ENCODE results near the gene DAP.
"Not testable (repeated sequence)": the region's sequence is repeated elsewhere in the genome, so short reads cannot be mapped to it uniquely, and the experiment has no call there.

The DAP gene

DNA sequence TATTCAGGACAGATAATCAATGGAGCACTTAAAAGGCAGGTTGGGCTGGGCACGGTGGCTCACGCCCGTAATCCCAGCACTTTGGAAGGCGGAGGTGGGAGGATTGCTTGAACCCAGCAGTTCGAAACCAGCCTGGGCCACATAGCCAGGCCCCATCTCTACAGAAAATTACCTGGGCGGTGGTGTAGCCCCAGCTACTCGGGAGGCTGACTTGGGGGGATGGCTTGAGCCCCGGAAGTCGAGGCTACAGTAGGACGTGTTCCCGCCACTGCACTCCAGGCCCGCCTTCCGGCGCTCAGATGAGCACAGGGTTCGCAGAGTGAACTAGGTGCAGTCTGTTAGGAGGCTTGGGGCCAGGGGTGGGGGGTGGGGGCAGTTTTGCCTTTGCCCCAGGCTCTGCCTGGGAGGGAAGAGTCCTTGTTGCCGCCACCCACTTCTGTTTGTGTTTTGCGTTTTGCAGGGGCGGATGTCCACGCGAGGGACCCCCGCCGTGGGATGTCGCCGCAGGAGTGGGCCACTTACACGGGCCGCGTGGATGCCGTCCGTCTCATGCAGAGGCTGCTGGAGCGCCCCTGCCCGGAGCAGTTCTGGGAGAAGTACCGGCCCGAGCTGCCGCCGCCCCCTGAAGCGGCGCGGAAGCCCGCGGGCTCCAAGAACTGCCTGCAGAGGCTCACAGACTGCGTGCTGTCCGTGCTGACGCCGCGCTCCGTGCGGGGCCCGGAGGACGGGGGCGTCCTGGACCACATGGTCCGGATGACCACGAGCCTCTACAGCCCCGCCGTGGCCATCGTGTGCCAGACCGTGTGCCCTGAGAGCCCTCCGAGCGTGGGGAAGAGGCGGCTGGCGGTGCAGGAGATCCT, 112.0 kb downstream of the DAP start:
- DNase-seq, result no peak

DNA sequence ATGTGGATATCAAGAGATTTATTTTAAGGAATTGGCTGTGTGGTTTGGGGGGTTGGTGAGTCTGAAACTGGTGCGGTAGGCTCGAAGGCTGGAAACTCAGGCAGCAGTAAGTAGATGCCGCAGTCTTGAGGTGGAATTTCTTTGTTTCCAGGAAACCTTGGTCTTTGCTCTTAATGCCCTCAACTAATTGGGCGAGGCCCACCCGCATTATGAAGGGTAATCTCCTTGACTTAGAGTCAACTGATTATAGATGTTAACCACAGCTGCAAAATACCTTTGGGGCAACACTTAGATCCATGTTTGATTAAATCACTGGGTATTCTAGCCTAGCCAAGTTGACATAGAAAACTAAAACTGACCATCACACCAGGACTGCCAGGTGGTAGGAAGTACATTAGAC, 113.4 kb downstream of the DAP start:
- DNase-seq, result no peak

DNA sequence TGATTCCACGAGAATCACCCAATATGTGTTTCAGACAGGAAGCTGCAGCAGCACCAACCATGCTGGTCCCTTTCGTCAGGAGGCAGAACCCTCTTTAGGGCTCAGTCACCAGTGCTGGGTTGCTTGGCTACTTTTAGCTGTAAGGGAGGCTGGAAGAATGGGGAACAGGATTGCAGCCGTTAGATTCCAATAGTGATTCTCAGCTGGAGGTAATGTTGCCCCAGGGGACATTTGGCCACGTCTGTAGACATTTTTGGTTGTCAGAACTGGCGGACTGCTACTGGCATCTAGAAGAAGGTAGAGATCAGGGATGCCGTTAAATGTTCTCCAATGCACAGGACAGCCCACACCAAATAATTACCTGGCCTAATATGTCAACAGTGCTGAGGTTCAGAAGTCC, 115.4 kb downstream of the DAP start:
- DNase-seq, result no peak

DNA sequence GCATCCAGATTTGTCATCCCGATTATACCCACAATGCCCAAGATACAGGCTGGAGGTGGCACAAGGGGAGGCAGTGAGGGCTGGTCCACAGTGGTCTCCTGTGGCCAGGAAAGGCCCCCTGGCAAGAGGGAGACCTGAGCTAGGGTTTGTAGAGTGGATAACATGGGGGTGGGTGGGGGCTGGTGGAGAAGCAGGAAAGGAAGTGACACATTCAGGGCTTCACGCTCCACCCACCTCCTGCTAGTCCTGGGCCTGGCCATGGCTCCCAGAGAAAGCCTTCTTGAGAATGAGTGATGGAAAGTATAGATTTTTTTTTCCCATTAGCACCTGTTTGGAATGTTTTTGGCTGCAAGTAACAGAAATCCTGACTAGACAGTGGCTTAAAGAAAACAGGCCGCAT, 115.9 kb downstream of the DAP start:
- DNase-seq, result no peak

DNA sequence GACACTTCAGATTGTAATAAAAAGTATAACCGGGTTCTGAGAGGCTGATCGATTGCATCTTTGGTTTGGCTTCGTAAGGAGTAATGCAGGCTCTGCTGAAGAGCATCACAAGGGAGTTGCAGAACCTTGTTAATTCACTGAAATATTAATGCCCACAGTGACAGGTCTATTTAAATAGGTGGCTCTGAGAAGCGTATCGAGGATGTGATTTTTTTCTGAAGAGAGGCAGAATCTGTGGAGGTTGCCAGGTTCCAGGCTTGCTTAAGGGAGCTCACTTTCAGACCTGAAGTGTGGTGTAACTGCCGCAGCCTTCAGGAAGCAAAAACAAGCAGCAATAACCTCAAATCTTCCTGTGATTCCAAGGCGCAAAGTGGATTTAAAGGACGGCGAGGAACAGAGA, 116.8 kb downstream of the DAP start:
- DNase-seq, result no peak

DNA sequence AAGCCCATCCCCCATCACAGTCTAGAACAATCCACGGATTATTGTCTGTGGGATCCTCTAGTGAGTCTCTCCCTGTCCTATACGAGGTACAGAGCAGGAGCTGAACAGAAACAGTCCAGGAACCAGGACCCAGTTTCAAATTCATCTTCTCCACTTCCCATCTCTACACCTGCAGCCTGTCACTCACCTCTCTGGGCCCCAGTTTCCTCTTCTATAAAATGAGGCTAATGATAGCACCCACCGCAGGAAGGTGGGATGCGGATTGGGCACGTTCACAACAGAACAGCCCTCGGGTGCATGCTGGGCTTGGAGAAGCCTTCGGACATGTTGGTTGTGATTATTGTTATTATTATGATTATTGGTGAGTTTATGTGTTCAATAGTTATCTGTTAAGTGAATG, 118.7 kb downstream of the DAP start:
- no peak for DNase-seq

DNA sequence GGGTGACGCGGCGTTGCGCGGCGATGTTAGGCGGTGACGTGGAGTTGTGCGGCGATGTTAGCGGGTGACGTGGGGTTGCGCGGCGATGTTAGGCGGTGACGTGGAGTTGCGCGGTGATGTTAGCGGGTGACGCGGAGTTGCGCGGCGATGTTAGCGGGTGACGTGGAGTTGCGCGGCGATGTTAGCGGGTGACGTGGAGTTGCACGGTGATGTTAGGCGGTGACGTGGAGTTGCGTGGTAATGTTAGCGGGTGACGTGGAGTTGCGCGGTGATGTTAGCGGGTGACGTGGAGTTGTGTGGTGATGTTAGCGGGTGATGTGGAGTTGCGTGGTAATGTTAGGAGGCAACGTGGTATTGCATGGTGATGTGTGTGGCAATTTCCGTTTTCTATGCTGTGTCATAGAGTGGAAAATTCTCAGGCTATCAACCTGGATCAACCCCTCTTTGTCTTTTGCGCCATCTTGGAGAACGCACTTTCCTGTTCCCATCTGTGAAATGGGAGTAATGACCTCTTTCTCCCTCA, 121.1 kb downstream of the DAP start:
- no peak for DNase-seq

DNA sequence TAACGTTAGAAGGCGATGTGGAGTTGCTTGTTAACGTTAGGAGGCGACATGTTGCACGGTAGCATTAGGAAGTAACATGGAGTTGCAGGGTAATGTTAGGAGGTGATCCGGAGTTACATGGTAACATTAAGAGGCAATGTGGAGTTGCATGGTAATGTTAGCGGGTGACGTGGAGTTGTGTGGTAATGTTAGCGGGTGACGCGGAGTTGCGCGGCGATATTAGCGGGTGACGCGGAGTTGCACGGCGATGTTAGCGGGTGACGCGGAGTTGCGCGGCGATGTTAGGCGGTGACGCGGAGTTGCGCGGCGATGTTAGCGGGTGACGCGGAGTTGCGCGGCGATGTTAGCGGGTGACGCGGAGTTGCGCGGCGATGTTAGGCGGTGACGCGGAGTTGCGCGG, 122.3 kb downstream of the DAP start:
- DNase-seq, result not testable (repeated sequence)

DNA sequence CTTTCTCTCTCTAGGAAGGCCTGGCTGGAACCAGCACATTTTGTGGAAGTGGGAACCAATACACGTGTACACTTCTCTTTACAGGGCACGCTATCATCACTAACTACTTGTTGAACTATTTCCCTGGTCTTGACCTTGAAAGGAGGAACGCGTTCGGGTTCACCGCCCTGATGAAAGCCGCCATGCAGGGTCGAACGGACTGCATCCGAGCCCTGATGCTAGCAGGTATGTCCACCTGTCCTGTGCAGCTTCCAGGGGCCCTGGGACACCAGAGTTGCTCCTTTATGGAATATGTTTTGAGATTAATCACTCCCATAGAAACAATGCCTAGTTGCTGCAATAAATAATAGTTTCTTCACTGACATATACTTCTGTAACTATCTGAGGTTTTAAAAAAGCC, 123.1 kb downstream of the DAP start:
- no peak for DNase-seq

DNA sequence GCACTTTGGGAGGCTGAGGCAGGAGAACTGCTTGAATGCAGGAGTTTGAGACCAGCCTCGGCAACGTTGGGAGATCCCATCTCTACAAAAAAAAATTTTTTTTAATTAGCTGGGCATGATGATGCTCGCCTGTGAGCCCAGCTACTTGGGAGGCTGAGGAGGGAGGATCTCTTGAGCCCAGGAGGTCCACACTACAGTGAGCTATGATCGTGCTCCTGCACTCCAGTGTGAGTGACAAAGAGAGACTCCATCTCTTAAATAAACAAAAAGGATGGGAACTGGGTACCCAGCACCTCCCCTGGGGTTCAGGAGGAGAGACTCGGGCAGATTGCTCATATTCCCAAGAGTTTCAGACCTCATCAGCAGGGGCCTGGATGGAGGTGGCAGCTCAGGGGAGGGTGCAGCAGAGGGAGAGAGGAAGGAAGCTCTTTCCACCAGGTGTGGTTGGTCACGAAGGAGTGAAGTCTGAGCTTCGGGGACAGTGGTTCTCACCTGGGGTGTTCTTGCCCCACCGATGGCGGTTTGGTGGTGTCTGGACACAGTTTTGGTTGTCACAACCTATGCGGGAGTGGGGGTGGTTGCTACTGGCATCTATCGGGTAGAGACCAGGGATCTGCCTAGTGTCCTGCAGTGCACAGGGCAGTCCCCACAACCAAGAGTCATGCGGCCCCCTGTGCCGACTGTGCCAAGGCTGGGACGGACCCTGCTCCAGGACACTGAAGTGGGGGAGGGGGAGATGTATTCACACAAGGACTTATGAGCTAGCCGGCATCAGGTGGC, 124.5 kb downstream of the DAP start:
- no peak for DNase-seq

DNA sequence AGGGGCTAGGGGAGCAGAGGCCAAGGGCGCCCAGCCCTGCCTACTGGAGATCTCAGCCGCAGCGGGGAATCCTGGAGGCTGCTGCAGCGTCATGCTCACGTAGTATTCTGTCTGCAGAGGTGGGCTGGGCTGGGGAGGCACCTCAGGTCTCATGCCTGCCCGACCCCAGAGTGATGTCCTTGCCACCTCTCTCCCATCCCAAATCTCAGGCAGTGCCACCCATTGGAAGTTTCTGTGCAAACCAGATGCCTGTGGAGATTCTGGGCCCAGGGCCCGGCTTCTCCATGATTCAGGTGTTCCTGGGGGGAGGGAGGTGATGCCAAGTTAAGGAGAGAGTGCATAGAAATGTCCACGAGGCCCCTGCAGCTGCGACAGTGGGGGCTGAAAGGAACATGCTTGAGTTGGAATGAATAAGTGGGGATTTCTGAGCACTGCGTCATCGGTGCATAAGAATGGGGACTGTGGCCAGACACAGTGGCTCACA, 125.1 kb downstream of the DAP start:
- DNase-seq, result no peak

DNA sequence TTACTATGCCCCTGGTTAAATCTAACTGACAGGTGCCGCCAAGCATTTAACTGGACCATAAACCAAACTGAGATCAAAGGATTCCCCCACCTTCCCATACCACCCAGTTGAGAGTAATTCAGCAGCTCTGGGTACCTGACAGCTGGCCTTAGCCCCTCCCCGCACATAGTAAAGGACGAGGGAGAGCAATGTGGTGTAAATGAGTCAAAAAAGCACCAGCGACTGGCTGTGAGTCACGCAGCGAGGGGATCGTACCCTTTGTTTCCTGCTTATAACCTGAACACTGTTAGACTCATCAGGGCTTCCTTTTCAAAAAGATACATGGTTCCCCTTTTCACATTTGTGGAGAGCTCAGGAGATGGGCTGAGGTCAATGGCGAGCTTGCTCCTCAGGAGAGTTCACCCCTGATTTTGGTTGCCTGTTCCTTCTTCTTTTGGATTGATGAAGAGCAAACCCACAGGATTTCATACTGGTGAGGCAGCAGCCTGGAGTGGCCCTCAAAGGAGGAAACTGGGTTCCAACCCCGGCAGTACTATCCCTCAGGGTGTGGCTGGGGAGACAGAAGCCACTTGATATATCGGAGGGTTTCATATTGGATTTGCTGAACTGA, 125.7 kb downstream of the DAP start:
- no peak for DNase-seq

DNA sequence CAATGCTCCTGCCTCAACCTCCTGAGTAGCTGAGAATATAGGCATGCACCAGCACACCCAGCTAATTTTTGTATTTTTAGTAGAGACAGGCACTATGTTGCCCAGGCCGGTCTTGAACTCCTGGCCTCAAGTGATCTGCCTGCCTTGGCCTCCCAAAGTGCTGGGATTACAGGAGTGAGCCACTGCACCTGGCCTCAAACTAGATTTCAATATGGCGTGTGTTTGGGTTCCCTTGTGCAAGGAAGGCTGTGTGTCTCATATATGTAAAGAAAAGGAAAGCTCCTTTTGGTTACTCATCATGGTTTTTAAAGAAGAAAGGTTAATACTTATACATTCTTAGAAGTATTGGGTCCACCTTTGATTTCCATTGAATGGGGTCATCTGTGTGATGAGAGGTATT, 126.5 kb downstream of the DAP start:
- no peak for DNase-seq

DNA sequence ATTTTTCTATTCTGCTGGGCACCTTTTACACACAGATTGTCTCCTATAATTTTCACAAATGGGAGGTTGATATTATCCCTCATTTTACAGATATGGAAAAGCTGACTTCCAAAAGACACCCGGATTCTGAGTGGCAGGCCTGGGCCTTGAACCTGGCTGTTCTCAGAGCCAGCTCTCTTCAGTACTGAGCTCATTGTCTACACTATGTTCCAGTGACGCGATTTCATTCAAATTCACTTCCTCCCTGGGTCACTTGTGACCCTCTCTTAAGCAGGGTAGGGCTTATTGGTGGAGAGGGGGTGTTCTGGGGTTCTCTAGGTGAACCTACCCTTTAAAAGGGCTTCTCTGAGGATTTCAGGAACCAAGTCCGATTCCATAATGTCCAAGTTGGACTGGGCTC, 127.0 kb downstream of the DAP start:
- DNase-seq, result no peak

DNA sequence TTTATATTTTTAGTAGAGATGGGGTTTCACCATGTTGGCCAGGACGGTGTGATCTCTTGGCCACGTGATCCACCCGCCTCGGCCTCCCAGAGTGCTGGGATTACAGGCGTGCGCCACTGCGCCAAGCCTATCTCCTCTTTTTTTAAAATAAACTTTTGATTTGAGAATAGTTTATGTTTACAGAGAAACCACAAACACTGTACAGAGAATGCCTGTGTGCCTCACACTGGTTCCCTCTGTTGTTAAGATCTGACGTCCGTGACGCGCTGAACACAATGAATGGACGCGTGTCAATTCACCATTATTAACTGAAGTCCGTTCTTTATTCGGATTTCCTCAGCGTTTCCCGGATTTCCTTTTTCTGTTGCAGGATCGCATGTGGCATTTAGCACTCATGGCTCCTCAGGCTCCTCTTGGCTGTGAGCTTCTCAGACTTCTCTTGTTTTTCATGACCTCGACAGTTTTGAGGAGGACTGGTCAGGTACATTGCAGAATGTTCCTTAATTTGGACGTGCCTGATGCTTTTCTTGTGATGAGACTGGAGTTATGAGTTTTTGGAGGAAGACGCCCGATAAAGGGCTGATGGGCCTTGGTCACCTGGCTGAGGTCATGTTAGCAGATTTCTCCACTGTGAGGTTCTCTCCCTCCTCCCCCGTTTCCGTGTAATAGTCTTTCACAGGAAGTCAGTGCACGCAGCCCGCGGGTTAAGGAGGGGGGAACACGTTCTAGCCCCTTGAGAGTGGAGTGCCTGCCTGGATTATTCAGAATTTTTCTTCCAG, 127.6 kb downstream of the DAP start:
- no peak for DNase-seq

DNA sequence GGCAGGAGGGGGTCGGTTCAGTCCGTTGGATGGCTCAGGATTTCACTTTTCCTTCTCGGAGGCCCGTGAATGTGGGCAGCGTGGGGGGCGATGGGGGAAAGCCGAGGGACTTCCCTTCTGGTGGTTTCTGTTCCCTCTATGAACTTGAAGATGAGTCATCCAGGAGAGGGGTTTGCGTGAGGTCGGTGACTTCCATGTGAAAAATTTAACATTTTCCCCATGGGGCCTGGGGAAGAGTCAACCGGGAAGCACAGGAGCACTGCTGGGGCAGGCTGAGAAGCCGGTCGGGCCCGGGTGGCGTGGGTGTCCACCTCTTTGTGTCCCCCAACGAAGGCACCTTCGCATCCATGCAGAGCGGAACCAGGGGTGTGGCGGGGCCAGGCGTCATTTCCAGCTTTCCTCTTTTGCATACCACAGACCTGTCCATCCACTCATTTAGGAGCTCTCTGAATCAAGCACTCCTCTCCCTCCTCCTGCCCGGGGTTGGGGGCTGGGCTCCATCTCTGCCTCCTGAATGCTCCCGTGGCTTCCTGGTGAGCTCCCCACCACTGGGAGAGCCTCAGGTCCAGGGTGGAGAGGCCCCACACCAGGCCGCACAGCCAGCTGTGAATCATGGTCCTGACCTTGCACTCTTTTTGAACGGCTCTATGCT, 128.8 kb downstream of the DAP start:
- no peak for DNase-seq

DNA sequence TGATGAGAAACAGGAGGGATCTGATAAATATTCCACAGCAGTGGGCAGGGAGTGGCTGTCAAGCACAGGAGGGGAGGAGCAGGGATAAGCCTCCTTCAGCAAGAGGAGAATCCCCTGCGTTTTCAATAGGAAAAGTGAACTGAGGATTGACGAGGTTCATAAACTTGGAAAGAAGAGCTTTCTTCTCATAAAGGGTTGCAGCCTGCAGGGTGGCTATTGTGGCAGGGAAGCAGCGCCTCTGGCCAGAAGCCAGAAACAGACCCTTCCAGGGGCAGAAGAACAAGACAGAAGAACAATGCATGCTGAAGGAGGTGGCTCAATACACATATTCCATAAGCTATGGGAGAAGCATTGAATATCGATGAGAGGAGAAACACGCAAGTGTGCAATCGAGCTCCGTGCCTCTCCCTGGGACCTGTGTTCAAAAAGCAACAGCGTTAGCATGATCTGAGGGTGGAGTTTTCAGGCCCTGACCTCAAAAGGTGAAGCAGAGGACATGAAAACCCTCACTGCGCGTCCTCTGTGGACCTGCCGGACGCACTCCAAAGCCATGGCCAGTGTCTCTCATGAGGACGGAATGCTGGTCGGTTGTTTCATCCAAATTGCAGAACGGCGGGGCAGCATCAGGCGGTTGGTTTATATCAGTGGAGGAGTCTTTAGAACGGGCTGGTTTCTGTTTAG, 129.6 kb downstream of the DAP start:
- no peak for DNase-seq

DNA sequence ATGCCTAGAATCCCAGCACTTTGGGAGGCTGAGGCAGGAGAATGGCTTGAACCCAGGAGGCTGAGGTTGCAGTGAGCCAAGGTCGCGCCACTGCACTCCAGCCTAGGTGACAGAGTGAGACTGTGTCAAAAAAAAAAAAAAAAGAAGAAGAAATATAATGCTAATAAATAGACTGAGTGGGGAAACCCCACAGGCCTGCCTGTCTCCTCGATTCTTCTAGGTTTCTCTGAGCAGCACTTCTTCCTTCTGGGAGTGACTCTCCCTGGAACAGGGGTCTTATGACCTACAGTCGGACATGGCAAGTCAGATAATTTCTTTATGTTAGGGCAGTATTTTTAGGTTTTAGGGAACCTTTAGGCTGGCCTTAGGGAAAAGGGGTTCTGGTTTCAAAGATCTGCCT, 130.3 kb downstream of the DAP start:
- not testable (repeated sequence) for DNase-seq

DNA sequence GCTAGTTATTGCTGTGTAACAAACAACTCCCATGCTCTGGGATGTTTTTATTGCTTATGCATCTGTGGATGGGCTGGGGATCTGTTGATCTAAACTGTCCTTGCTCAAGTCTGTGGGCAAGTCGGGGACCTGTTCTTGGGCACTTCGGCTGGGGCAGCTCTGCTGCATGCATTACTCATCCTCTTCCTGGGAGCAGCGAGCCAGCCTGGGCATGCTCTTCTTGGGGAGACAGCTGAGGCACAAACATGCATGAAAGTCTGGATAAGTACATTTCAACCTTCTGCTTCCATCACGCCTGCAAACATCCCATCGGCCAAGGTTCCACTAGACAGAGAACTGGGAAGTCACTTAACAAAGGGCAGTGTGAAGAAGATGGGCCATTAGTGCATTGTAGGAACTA, 130.9 kb downstream of the DAP start:
- DNase-seq, result no peak

DNA sequence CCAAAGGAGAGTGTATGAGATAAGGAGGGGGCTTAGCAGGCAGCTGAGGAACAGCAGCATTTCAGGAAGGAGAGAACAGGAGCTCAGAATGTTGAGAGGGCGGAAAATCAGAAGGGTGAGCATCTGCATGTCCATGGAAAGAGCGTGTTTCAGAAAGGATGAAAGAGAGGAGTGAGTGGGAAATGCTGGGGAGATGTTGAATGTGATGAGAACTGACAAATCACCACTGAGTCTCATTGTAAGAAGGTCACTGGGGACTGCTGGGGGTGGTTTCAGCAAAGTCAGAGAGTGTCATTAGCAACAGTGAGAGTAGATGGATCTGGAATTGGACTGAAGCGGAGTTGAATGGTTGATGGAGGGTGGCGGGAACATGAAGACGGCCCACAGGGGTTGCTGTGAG, 131.4 kb downstream of the DAP start:
- DNase-seq, result no peak

Data from NCI-H345 (cell line).